GM06990 (cell line): ENCODE results near the gene KCNIP4.

Source experiments
- DNase-seq: peaks from one replicate; pipeline ENCODE4 v3.0.0-alpha.2; 2011; ENCODE audit not compliant: insufficient read length; ENCODE audit errors: extremely low read depth
- H3K27me3 ChIP-seq: replicated peaks from 2 replicates; pipeline ENCODE4 v1.6.0; 2011; ENCODE audit warnings: low read length; ENCODE audit not compliant: control insufficient read depth, insufficient read depth
- H3K36me3 ChIP-seq: 2 replicates; pipeline ENCODE4 v1.5.1; 2011; ENCODE audit warnings: low read length; ENCODE audit not compliant: control insufficient read depth, insufficient read depth
- H3K4me3 ChIP-seq: replicated peaks from 2 replicates; pipeline ENCODE4 v1.5.1; 2011; ENCODE audit warnings: low read depth, mild to moderate bottlenecking, control low read depth, low read length
- CTCF ChIP-seq: IDR thresholded peaks from 2 replicates; pipeline ENCODE4 v1.5.1; 2011; ENCODE audit warnings: low read length, control low read depth, mild to moderate bottlenecking, inconsistent platforms; ENCODE audit not compliant: insufficient read depth, poor library complexity, severe bottlenecking

The KCNIP4 gene

GRCh38 chr4:21046141-21046540 lies 902.4 kb downstream of the KCNIP4 start:
- Histone ChIP-seq H3K27me3 (no peaks in the 10 kb centered on the region), H3K4me3 (no peak overlapping the region), H3K36me3 (no peaks in the 10 kb centered on the region)
- no peak for DNase-seq
- TF ChIP-seq CTCF, result no peak

GRCh38 chr4:21045119-21045518 lies 903.5 kb downstream of the KCNIP4 start:
- DNase-seq, result no peak

GRCh38 chr4:21041708-21042107 lies 906.9 kb downstream of the KCNIP4 start:
- no peak for DNase-seq
- Histone ChIP-seq H3K36me3 (no peaks in the 10 kb centered on the region), H3K4me3 (no peak overlapping the region), H3K27me3 (no peaks in the 10 kb centered on the region)
- no peak for TF ChIP-seq CTCF

More at GRCh38 chr4:21045119-21045518, 903.5 kb downstream of the KCNIP4 start:
- TF ChIP-seq CTCF, result no peak
- Histone ChIP-seq H3K36me3 (no peaks in the 10 kb centered on the region), H3K27me3 (no peaks in the 10 kb centered on the region), H3K4me3 (no peak overlapping the region)

- Histone ChIP-seq H3K4me3 (no peak overlapping the region), H3K27me3 (no peaks in the 10 kb centered on the region), H3K36me3 (no peaks in the 10 kb centered on the region)
- DNase-seq, result no peak
- no peak for TF ChIP-seq CTCF
Measured at GRCh38 chr4:21034728-21035127, 913.8 kb downstream of the KCNIP4 start.

- Histone ChIP-seq H3K4me3 (no peak overlapping the region), H3K36me3 (no peaks in the 10 kb centered on the region), H3K27me3 (no peaks in the 10 kb centered on the region)
- TF ChIP-seq CTCF, result no peak
- DNase-seq, result no peak
Measured at GRCh38 chr4:21032089-21032645, 916.4 kb downstream of the KCNIP4 start.

- no peak for DNase-seq
- H3K4me3 ChIP-seq, result no peak overlapping the region
- TF ChIP-seq CTCF, result no peak
- no peaks in the 10 kb centered on the region for H3K27me3 ChIP-seq
- H3K36me3 ChIP-seq, result no peaks in the 10 kb centered on the region
Measured at GRCh38 chr4:21018817-21019216, 929.8 kb downstream of the KCNIP4 start.
